Measurements from ENCODE around the gene SLC66A2.

SLC66A2 gene

GRCh38 chr18:79876497-79876896, 75.0 kb downstream of the SLC66A2 start:
- no peak overlapping the region for H3K4me3 ChIP-seq (ENCODE audit: control insufficient read depth, low read depth, low read length)
- no peak for DNase-seq (ENCODE audit: low read depth)
- TF ChIP-seq CTCF (IDR thresholded peaks at IDR 0.05; ENCODE audit: control insufficient read depth, insufficient read depth, low read depth, low read length, missing control alignments) = no peak

- DNase-seq (ENCODE audit: low read depth) = no peak
- H3K4me3 ChIP-seq (ENCODE audit: control insufficient read depth, low read depth, low read length) = no peak overlapping the region
- no peak for TF ChIP-seq CTCF (IDR thresholded peaks at IDR 0.05; ENCODE audit: control insufficient read depth, insufficient read depth, low read depth, low read length, missing control alignments)
Measured at GRCh38 chr18:79875931-79876461, 75.5 kb downstream of the SLC66A2 start.

GRCh38 chr18:79875531-79875919, 75.9 kb downstream of the SLC66A2 start:
- no peak for TF ChIP-seq CTCF (IDR thresholded peaks at IDR 0.05; ENCODE audit: control insufficient read depth, insufficient read depth, low read depth, low read length, missing control alignments)
- H3K4me3 ChIP-seq (ENCODE audit: control insufficient read depth, low read depth, low read length) = no peak overlapping the region
- DNase-seq (ENCODE audit: low read depth) = no peak

- no peak overlapping the region for H3K4me3 ChIP-seq (ENCODE audit: control insufficient read depth, low read depth, low read length)
- no peak for TF ChIP-seq CTCF (IDR thresholded peaks at IDR 0.05; ENCODE audit: control insufficient read depth, insufficient read depth, low read depth, low read length, missing control alignments)
- no peak for DNase-seq (ENCODE audit: low read depth)
Measured at GRCh38 chr18:79874553-79875530, 76.6 kb downstream of the SLC66A2 start.

- no peak for DNase-seq (ENCODE audit: low read depth)
- no peak for TF ChIP-seq CTCF (IDR thresholded peaks at IDR 0.05; ENCODE audit: control insufficient read depth, insufficient read depth, low read depth, low read length, missing control alignments)
- H3K4me3 ChIP-seq (ENCODE audit: control insufficient read depth, low read depth, low read length) = no peak overlapping the region
Measured at GRCh38 chr18:79873449-79874110, 77.9 kb downstream of the SLC66A2 start.

- no peak for DNase-seq (ENCODE audit: low read depth)
- TF ChIP-seq CTCF (IDR thresholded peaks at IDR 0.05; ENCODE audit: control insufficient read depth, insufficient read depth, low read depth, low read length, missing control alignments) = no peak
- H3K4me3 ChIP-seq (ENCODE audit: control insufficient read depth, low read depth, low read length) = no peak overlapping the region
Measured at GRCh38 chr18:79872527-79873444, 78.7 kb downstream of the SLC66A2 start.
